Activated naive CD4-positive, alpha-beta T cell treated with anti-CD3 and anti-CD28 coated beads, Interleukin-2, amount 50 U/mL, for 16 hours (primary cell): Measurements from ENCODE around the gene DLG1.
A peak's percentile ranks its signal among the peaks of the same experiment; 100 is the strongest.

Source experiments
- DNase-seq: peaks from one replicate; pipeline ENCODE4 v3.0.0-alpha.2; 2020

The DLG1 gene

DNA sequence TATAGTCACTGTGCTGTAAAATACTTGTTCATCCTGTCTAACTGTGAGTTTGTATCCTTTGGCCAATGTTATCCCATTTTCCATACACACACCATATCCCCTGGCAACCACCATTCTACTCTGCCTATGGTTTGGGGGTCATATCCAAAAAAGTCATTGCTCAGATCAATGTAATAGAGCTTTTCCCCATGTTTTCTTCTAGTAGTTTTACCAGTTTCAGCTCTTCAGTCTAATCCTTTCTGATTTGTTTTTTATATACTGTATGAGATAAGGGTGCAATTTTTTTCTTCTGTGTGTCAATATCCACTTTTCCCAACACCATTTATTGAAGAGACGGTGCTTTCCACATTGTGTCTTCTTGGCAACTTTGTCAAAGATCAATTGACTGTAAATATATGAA, 14.0 kb upstream of the DLG1 start:
- DNase-seq: no peak

DNA sequence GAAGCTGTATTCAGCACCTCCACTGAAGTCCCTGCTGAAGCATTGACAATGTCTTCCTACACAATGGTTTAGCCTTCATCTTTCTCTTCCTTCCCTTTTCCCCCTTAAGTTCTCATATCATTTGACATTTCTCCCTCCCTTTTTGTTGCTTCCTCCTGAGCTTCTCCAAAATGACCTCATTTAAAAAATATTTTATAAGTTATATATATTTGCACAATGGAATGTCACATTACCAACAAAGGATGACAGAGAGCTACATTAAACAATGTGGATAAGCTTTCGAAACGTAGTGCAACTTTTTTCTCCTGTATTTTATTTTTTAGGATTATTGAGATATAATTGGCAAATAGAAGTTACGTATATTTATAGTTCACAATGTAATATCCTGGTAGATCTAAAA, 13.2 kb upstream of the DLG1 start:
- DNase-seq: no peak

DNA sequence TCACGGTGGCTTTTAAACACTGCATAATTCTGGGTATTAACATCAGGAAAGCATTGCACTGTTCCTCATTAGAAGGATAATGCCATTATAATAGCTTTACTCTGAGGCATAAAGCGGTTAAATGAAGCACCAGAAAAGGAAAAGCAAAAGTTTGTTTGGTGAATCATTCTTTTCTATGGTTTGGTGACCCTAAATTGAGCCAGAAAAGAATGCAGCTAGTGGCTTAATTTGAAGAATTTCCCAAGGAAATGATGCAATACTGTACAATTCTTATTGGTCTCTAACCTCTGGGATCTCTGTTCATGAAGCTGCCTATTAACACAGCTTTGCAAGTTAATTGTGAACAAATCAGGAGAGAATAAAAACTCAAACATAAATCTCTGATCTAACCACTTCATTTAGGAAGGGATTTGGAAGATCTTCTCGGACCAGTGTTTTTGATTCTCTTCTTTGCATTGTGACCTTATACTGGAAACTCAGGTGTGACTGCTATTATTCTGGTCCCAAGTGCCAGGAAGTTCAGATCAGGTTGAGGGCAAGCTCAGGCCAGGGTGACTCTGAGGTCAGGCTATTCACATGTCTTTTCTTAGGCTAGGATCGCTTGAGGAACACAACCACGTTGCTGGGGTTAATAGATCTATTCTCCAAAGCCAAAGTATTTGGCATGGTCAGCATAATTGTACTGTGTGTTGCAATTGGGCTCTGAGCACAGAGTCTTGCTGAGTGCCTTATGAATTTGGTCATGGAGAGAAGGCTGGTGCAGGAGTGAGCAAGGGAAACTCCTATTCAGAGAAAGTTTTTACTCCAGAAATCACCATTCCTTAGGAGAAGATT, 11.3 kb upstream of the DLG1 start:
- DNase-seq: no peak

DNA sequence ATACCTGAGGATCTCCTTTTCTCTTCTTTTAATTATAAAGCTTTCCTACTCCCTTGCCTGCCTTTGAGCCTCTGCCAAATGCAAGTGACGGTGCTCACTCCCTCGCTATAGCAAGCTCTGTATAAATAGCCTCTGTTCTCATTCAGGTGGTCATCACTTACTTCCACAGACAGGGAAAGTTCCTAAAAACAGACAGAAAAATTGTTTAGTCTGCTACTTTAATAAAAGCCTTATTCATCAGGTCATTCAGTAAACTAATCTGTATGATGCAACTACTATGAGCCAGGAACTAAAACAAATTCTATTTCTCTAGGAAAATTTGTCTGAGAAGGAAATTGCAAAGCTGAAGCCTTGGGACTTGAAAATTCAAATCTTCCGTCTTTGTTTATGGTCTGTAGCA, 10.2 kb upstream of the DLG1 start:
- DNase-seq: no peak

DNA sequence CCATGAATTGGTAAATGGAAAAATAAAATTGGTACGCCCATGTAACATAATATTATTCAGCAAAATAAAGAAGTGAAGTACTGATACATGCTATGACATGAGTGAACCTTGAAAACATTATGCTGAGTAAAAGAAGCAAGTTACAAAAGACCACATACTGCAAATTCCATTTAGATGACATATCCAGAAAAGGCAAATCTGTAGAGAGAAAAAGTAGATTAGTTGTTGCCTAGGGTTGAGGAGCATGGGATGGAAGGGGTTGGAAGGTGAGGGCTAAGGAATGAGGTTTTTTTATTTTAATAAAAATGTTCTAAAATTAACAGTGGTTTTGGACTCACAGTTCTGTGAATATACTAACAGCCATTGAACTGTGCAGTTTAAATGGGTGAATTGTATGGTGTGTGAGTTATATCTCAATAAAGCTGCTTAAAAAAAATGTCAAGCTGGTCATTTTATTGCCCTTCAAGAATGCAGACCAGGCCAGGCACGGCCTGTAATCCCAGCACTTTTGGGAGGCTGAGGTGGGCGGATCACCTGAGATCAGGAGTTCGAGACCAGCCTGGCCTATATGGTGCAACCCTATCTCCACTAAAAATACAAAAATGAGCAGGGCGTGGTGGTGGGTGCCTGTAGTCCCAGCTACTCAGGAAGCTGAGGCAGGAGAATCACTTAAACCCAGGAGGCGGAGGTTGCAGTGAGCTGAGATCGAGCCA, 8.1 kb upstream of the DLG1 start:
- DNase-seq: no peak

DNA sequence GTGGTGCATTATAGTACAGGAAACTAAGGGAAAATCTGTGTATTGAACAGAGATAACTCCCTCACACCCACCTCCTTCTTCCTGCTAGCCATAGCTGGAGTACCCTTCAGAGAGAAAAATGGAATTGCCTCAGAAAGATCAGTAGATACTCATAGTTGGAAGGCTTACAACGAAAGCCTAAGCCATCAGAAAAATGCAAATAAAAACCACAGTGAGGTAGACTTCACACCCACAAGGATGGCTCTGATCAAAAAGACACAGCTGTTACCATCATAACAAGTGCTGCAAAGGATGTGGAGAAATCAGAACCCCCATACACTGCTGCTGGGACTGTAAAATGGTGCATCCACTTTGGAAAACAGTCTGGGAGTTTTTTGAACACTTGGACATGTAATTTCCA, 7.4 kb upstream of the DLG1 start:
- DNase-seq: no peak

DNA sequence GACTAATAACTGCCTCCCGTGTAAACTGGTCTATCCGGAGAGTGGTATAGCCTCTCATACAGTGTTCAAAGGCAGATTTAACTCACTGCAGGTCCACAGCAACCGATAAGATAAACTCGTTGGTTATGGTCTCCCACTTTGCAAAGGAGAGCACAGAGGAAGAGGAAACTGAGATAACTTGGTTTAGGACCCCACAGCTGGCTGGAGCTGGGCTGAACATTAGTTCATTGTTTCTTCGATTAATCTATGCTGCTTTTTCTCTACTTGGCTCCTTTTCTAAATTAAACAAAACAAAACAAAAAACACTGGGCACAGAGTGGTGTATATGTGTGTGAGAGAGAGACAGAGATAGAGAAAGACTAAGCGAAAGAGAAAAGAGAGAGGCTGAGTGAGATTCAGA, 5.0 kb upstream of the DLG1 start:
- no peak for DNase-seq

DNA sequence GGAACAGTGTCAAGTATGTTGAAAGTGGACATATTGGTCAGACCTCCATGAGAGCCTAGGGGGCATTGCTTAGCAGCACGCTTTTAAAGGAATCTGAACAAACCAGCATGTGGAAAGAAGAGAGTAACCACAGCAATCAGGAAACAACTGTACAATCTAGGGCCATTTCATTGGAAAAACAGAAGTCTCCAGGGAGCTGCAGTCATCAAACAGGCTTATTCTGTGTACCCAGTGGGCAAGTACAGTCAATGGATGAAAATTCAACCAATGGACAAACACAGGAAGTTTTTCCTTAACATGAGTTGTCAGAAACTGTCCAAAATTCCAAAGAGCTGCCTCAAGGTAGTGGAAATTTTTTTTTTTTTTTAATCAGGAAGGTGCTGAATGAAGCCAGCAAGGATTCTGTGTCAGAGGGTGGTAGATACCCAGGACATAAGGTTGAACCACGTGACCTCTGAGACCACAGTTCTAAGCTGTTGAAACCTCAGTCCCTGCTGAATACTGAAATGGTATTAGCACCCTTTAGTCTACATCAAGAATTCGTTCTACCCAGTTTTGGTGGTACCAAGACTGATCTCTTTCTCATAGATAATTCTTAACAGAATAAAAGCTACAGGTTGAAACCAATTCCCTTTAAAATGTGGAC, 4.4 kb upstream of the DLG1 start:
- no peak for DNase-seq

DNA sequence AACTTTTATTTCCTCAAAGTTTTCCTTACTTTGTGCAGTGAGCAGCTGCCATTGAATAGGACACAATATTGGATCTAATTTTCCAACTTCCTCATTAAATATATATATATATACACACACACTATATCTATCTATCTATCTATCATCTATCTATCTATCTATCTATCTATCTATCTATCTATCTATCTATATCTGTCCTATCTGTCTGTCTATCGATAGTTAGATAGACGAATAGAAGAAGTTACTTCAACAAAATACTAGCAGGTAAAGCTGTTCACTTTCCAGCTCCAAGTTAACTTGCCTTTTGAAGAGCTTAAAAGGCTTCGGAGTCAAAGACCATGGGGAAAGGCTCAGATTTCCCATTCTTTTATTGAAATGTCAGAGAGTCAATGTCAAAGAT, 3.6 kb upstream of the DLG1 start:
- no peak for DNase-seq

DNA sequence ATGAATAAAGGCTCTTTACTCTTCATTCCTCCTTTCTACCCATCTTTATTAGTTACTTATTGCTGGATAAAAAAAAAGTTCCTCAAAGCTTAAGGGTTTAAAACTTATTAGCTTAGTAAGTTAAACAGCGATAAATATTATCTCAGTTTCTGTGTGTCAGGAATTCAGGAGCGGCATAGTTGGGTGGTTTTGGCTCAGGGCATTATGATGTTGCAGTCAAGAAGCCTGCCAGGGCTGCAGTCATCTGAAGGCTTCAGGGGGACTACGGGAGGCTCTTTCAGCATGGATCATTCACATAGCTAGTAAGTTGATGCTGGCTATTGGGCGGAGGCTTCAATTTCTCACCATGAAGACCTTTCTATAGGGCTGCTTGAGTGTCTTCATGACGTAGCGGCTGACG, 1.9 kb upstream of the DLG1 start:
- DNase-seq: no peak

DNA sequence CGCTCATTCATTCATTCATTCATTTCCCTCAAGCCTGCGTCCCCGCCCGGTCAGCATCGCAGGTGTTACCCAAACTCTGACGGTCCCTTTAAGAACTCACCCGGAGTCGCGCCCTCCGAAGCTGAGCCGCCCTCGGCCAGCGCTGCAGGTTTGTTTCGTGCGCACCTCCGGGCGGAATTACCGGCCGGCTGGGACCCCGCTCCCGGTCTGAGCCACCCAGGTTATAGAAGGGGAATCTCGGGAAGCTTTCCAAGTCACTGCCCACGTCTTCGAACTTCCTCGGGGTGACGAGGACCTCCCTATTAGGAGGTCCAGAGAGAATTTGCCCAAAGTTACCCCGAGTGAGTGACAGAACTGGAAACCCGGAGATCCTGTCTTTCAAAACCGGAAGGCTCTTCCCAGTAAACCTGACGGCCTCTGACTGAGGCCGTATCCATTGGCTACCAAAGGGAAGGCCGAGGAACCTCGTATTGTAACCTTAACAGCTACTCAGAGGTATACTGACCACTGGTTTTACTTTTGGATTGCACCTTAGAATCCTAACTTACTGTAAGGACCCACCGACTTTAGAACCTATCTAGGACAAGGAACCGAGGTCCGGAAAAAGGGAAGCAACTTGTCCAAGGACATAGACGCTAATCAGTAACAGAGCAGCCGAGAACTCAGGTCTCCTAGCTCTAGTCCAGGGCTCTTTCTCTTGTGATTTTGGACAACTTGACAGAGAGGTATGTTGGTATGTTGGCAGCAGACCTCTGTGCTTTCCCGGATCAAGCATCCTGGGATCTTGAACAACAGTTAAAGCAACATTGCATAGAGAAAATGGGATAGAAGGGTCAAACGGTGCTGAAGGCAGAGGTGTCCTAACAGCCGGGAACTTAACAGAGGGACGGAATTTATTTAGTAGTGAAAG, 788 bp upstream of the DLG1 start:
- DNase-seq: peak; percentile 34

DNA sequence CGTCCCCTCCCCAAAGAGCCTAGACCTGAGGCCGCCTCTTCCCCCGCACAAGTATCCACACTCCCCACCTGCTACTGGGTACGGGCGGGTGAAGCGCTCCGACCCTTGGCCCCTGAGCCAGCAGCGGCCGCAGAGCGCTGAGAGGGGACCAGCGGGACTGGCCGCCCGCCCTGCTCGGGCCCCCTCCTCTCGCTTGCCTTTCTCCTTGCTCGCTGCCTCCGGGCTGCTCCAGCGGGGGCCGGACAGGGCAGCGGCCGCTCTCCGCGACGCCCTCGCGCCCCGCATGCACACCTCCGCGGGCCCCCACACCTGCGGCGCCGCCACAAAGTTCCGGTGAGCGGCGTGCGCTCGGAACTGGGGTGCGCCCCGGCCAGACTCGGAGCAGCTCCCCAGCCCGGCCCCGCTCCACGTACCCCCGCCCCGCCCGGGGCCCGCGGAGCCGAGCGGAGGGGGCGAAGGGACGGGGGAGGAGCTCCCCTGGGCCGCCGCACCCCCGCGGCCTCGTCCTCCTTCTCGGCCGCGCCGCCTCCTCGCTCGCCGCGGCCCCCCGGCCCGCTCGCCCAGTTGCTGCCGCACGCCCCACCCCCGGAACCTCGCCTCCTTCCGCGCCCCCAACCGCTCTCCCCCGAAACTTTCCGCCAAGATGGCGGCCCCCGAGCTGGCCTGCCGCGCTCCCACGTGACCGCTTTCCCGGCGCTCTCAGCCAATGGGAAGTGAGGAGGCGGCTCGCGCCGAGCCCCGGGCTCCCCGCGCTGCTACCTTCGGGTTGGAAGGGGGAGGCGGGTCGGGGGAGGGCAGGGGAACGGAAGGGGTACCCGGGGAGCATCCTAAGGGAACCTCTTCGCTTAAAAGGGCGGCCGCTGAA, 704 bp downstream of the DLG1 start:
- DNase-seq: peak; percentile 91

DNA sequence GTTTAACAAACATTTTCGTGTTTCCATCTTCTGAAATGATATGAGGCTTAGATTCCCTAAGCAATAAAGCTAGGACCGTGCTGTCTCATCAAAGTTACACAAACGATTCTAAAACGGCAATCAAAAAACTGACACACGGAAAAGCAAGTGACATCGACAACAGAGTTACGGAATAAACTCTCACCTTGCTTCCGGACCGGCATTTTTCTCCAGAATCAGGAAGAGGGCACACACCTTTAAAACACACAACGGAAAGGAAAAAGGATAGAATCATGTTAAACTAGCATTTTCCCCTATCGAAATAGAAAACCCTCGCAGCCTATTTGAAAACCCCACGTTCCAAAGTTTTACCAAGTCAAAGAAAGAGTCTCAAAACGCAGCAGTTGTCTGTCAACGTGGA, 1.4 kb downstream of the DLG1 start:
- DNase-seq: no peak

DNA sequence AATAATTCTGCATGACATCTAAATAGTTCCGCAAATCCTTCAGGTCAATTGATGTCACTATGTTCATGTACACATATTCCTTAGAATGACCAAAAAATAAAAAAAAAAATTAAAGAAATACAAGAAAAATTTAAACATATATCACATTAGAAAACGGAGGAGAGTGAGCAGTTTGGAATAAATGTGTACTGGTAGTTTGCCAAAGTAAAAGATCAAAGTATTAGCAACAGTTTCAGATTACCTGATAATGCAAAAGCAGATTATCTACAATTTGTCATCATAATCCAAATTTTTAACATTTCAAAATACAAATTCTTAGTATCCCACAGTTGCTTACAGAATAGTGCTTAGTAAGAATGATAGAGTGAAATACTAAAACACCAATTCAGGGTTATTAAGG, 1.9 kb downstream of the DLG1 start:
- DNase-seq: no peak

DNA sequence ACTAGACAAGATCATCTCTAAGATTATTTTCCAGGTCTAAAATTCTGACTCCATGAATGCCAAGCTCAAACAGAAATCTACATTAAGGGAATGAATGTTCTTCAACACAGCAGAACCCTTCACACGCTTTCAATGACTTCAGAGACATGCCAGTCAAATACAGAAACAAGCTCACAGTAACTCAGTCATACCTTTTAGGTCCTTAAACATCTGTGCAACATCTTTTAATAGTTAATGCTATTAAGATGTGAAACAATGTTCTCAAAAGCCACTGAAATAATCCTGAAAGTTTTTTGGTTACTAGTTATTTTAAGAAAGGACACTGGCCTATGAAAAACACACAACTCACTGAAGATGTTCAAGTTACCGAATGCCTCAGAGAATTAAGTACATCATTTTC, 2.5 kb downstream of the DLG1 start:
- DNase-seq: no peak

DNA sequence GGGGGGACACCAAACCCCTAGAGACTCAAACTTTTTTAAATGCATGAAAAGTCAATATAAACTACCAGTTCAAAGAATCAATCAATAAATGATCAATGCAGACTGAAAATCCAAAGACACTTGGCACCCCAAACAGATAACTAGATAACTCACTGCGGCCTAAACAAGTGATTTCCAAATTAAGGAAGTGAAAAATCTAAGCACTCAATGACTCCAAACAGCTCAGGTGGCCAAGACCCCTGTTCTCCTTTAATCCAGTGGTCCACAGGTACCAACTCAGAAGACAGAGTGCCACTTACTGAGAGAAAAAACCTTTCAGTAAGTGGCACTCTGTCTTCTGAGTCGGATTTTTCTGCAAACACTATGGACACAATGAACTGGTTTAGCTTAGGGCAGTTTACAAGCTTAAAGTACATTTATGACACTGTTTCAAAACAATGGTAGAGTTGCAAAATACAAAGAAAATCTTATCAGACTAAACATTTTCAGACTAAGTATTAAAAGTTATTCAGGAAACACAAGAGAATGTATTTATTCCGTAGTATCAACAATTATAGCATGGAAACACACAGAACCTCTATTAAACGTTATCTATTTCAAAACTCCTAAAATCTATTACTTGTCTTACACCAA, 4.7 kb downstream of the DLG1 start:
- no peak for DNase-seq

DNA sequence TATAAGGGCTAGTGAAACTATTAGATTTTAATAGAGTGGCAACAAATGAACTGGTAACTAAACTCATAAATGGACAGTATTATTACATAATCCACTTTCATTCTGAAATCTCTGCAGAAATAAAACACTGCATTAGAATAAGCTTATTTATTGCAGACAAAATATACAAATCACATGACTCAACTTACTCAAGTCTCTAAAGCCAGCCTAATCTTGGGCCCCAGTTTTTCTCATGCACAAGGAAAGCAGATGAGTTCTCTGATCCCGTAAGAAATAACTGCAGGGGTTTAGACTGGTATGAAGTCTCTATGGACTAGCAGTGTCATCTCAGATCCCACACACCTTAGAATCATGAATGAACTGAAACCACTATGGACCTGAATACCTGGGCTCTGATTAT, 5.8 kb downstream of the DLG1 start:
- DNase-seq: no peak

DNA sequence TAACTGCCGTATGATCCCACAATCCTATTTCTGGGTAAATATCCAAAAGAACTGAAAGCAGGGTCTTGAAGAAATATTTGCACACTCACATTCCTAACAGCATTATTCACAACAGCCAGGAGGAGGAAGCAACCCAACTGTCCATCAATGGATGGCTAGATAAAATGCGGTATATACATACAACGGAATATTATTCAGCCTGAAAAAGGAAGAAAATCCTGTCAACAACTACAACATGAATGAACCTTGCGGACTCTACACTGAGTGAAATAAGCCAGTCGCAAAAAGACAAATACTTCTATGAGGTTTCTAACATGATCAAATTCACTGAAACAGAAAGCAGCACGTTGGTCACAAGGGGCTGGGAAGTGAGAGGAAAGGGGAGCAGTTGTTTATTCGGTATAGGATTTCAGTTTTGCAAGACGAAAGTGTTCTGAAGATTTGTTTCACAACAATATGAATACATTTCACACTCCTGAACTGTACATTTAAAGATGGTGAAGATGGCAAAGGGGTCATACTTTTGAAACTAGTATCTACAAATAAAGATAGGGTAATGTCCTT, 6.2 kb downstream of the DLG1 start:
- DNase-seq: no peak

DNA sequence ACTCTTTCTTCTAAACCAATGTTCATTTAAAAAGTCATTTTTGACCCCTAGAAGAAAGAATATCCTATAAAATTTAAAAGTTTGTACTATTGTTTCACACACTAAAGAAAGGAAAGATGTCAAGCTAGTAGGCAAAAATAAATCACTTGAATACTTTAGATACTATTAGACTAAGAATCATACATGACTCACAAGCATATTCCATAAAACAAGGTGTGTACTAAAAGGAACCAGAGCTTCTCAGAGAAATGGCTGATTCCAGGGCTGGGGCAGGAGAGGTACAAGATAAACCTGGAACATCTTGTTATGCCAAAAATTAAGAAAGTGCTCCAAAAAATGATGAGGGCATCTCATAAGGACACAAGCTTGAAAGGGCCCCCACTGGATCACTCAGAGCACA, 8.7 kb downstream of the DLG1 start:
- no peak for DNase-seq

DNA sequence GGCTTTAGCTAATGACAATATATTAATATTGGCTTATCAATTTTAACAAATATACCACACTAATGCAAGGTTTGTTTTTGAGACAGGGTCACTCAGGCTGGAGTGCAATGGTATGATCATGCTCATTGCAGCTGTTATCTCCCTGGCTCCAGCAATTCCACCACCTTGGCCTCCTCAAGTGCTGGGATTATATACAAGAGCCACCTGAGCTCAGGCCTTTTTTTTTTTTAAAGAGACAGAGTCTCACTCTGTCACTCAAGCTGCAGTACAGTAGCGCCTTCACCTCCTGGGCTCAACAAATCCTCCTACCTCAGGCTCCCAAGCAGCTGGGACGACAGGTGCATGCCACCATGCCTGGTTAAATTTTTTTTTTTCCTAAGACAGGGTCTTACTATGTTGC, 11.7 kb downstream of the DLG1 start:
- no peak for DNase-seq

DNA sequence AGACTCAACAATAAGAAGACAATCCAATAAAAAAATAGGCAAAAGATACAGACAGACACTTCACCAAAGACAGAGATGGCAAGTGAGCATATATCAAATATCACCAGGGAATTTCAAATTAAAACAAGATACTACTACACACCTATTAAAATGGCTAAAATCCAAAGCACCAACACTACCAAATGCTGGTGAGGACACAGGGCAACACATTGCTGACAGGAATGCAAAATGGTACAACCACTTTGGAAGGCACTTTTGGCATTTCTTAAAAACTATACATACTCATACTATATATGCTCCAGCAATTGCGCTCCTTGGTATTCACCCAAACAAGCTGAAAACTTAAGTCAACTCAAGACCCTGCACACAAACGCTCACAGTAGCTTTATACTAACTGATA, 12.9 kb downstream of the DLG1 start:
- DNase-seq: no peak
